H4 (cell line): ENCODE measurements around the gene MID1. TPM values are rescaled to one million over a fixed set of nuclear protein-coding genes. Genes with fewer than 3 reads are reported as not detected.

Source experiments
- DNase-seq: peaks from one replicate; pipeline ENCODE4 v3.0.0-alpha.2; 2015; ENCODE audit warnings: low spot score
- total RNA-seq: library from RNA; depleted of rRNA; stranded (reverse); fragments of >200 nt; shearing (Covaris generic); gene quantifications from 2 replicates; pipeline ENCODE4 v1.2.3, GENCODE V29; 2014

The MID1 gene
- total RNA-seq, 1 experiment from 2014 or later, result 14.3 TPM

- DNase-seq, result no peak
These were observed 134.0 kb downstream of the MID1 start for GRCh38 chrX:10486373-10486772.

GRCh38 chrX:10485326-10485725 lies 135.1 kb downstream of the MID1 start:
- DNase-seq, result no peak

GRCh38 chrX:10484683-10485247 lies 135.6 kb downstream of the MID1 start:
- DNase-seq, result no peak

GRCh38 chrX:10483191-10483831 lies 137.1 kb downstream of the MID1 start:
- DNase-seq, result no peak

GRCh38 chrX:10482708-10483107 lies 137.7 kb downstream of the MID1 start:
- no peak for DNase-seq

- no peak for DNase-seq
These were observed 138.1 kb downstream of the MID1 start for GRCh38 chrX:10482261-10482660.

- DNase-seq, result no peak
These were observed 139.5 kb downstream of the MID1 start for GRCh38 chrX:10480861-10481260.

GRCh38 chrX:10479508-10479907 lies 140.9 kb downstream of the MID1 start:
- no peak for DNase-seq

GRCh38 chrX:10477525-10477924 lies 142.9 kb downstream of the MID1 start:
- DNase-seq, result no peak

- DNase-seq, result no peak
These were observed 145.3 kb downstream of the MID1 start for GRCh38 chrX:10474913-10475568.

GRCh38 chrX:10474510-10474909 lies 145.9 kb downstream of the MID1 start:
- no peak for DNase-seq

GRCh38 chrX:10471418-10471817 lies 149.0 kb downstream of the MID1 start:
- no peak for DNase-seq

GRCh38 chrX:10470009-10470408 lies 150.4 kb downstream of the MID1 start:
- no peak for DNase-seq

GRCh38 chrX:10467793-10468192 lies 152.6 kb downstream of the MID1 start:
- DNase-seq, result no peak

GRCh38 chrX:10465254-10465653 lies 155.1 kb downstream of the MID1 start:
- no peak for DNase-seq

- no peak for DNase-seq
These were observed 163.3 kb downstream of the MID1 start for GRCh38 chrX:10457092-10457491.

GRCh38 chrX:10453945-10454344 lies 166.4 kb downstream of the MID1 start:
- no peak for DNase-seq

- DNase-seq, result no peak
These were observed 169.4 kb downstream of the MID1 start for GRCh38 chrX:10450959-10451355.

GRCh38 chrX:10450229-10450958 lies 170.0 kb downstream of the MID1 start:
- no peak for DNase-seq

- DNase-seq, result no peak
These were observed 172.7 kb downstream of the MID1 start for GRCh38 chrX:10447564-10448214.

GRCh38 chrX:10444204-10444603 lies 176.2 kb downstream of the MID1 start:
- no peak for DNase-seq

GRCh38 chrX:10441464-10441863 lies 178.9 kb downstream of the MID1 start:
- DNase-seq, result no peak
